Omental fat pad (tissue), 4 donors: ENCODE results near the gene ALDH1B1. TPM values are rescaled to one million over a fixed set of nuclear protein-coding genes. Genes with fewer than 3 reads are reported as not detected.
"Not testable (repeated sequence)": the region's sequence is repeated elsewhere in the genome, so short reads cannot be mapped to it uniquely, and the experiment has no call there.

Source experiments
- ATAC-seq: fragments of 150-250 bp; one replicate; pipeline ENCODE4 v1.9.1; 2016; ENCODE audit warnings: mild to moderate bottlenecking, moderate library complexity; ENCODE audit not compliant: low FRiP score
- DNase-seq: peaks from one replicate; pipeline ENCODE4 v3.0.0-alpha.2; 2019; ENCODE audit warnings: low spot score
- total RNA-seq, 4 donors: library from RNA; depleted of rRNA; stranded (reverse); fragments of >200 nt; gene quantifications; one replicate each; pipeline ENCODE4 v1.1.0, GENCODE V29; 2016
- TF ChIP-seq, protein P1 (sequence below), 3 donors: fragments of 450-650 bp; IDR thresholded peaks; one replicate each; pipeline ENCODE4 v1.5.1; 2016 to 2017; ENCODE audit warnings: antibody characterized with exemption in 3 of 3, mild to moderate bottlenecking in 3 of 3, moderate library complexity in 2 of 3

ALDH1B1 gene
- total RNA-seq, 4 donors from 2014 or later, result 12.0 to 28.0 (median 21.1) TPM

DNA sequence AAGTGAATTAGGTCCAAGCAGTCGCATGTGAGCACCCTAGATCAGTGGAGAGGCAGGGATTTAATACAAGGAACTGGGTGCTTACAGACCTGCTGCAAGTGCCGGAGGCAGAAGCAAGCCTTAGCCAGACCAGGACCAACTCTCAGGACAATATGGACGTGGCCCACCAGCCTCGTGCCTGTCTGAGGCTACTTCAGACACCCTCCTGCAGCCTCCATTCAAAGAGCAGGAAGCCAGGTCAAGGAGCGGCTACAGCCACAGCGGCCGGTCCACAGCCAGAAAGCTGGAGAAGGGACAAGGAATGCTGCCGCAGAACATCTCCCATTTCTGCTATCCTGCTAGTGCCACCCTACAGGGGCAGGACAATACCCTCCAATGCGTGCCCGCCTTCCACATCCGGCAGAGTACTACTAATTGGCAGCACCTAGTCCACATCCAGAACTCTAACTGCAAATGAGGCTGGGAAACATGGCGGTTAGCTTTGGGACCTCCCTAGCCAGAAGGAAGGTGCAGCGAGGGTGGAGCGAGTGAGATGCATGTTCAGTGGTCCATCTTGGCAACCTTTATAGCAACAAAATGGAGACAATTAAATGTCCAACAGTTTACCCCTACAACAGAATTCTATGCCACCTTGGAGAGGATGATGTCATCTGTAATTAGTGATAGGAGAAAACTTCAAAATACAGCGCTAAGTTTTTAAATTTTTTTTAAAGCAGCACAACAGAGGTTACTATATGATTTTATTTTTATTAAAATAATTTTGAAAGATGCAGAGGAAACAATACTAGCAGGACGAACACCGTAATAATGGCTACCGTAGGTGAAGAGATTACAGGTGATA is 1.0 kb upstream of the ALDH1B1 start:
- ATAC-seq, result no peak
- TF ChIP-seq, protein P1, sequence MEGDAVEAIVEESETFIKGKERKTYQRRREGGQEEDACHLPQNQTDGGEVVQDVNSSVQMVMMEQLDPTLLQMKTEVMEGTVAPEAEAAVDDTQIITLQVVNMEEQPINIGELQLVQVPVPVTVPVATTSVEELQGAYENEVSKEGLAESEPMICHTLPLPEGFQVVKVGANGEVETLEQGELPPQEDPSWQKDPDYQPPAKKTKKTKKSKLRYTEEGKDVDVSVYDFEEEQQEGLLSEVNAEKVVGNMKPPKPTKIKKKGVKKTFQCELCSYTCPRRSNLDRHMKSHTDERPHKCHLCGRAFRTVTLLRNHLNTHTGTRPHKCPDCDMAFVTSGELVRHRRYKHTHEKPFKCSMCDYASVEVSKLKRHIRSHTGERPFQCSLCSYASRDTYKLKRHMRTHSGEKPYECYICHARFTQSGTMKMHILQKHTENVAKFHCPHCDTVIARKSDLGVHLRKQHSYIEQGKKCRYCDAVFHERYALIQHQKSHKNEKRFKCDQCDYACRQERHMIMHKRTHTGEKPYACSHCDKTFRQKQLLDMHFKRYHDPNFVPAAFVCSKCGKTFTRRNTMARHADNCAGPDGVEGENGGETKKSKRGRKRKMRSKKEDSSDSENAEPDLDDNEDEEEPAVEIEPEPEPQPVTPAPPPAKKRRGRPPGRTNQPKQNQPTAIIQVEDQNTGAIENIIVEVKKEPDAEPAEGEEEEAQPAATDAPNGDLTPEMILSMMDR (IDR thresholded peaks at IDR 0.05), result no peak
- no peak for DNase-seq

GRCh38 chr9:38393128-38393796 is 760 bp downstream of the ALDH1B1 start:
- no peak for ATAC-seq
- TF ChIP-seq, protein P1 (IDR thresholded peaks at IDR 0.05), result no peak
- DNase-seq, result no peak

GRCh38 chr9:38394416-38394815 is 1.9 kb downstream of the ALDH1B1 start:
- ATAC-seq (no peak), DNase-seq (no peak)
- TF ChIP-seq, protein P1 (IDR thresholded peaks at IDR 0.05), result no peak

DNA sequence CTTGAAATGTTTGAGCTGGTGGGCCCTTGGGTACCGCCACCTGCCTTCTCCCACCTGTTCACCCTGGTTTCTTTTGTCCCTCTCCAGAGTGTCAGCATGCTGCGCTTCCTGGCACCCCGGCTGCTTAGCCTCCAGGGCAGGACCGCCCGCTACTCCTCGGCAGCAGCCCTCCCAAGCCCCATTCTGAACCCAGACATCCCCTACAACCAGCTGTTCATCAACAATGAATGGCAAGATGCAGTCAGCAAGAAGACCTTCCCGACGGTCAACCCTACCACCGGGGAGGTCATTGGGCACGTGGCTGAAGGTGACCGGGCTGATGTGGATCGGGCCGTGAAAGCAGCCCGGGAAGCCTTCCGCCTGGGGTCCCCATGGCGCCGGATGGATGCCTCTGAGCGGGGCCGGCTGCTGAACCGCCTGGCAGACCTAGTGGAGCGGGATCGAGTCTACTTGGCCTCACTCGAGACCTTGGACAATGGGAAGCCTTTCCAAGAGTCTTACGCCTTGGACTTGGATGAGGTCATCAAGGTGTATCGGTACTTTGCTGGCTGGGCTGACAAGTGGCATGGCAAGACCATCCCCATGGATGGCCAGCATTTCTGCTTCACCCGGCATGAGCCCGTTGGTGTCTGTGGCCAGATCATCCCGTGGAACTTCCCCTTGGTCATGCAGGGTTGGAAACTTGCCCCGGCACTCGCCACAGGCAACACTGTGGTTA is 3.3 kb downstream of the ALDH1B1 start:
- TF ChIP-seq, protein P1 (IDR thresholded peaks at IDR 0.05), result no peak
- DNase-seq, result no peak
- no peak for ATAC-seq

GRCh38 chr9:38396371-38396671 is 3.8 kb downstream of the ALDH1B1 start:
- no peak for DNase-seq
- ATAC-seq, result no peak
- TF ChIP-seq, protein P1 (IDR thresholded peaks at IDR 0.05), result no peak

GRCh38 chr9:38399191-38399590 is 6.7 kb downstream of the ALDH1B1 start:
- ATAC-seq, DNase-seq: not testable (repeated sequence)

GRCh38 chr9:38401994-38402393 is 9.5 kb downstream of the ALDH1B1 start:
- no peak for ATAC-seq
- DNase-seq, result no peak
- TF ChIP-seq, protein P1 (IDR thresholded peaks at IDR 0.05), result no peak
